Measurements from ENCODE around the gene JAK1.
A peak's percentile ranks its signal among the peaks of the same experiment; 100 is the strongest.
"Not testable (repeated sequence)": the region's sequence is repeated elsewhere in the genome, so short reads cannot be mapped to it uniquely, and the experiment has no call there.

Gene JAK1

GRCh38 chr1:64950284-64950809, 16.0 kb downstream of the JAK1 start:
- DNase-seq (ENCODE audit: low spot score) = no peak

- no peak for DNase-seq (ENCODE audit: low spot score)
Observed at GRCh38 chr1:64948905-64949833, 17.2 kb downstream of the JAK1 start.

- no peak for DNase-seq (ENCODE audit: low spot score)
Observed at GRCh38 chr1:64948216-64948615, 18.1 kb downstream of the JAK1 start.

DNA sequence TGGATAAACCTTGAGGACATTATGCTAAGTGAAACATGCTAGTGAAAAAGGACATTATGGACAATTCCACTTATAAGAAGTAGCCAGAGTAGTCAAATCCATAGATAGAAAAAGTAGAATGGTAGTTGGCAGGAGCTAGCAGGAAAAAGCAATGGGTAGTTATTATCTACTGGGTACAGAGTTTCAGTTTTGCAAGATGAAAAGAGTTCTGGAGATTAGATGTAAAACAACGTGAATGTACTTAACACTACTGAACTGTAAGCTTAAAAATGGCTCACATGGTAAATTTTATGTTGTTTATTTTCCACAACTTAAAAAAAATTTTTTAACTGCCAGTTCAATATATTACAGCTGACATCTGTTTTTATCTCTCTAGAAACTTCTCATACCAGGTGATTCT, 19.4 kb downstream of the JAK1 start:
- no peak for DNase-seq (ENCODE audit: low spot score)

- no peak for DNase-seq (ENCODE audit: low spot score)
Observed at GRCh38 chr1:64944913-64945312, 21.4 kb downstream of the JAK1 start.

GRCh38 chr1:64942675-64943074, 23.7 kb downstream of the JAK1 start:
- no peak for DNase-seq (ENCODE audit: low spot score)

GRCh38 chr1:64942118-64942517, 24.2 kb downstream of the JAK1 start:
- no peak for DNase-seq (ENCODE audit: low spot score)

DNA sequence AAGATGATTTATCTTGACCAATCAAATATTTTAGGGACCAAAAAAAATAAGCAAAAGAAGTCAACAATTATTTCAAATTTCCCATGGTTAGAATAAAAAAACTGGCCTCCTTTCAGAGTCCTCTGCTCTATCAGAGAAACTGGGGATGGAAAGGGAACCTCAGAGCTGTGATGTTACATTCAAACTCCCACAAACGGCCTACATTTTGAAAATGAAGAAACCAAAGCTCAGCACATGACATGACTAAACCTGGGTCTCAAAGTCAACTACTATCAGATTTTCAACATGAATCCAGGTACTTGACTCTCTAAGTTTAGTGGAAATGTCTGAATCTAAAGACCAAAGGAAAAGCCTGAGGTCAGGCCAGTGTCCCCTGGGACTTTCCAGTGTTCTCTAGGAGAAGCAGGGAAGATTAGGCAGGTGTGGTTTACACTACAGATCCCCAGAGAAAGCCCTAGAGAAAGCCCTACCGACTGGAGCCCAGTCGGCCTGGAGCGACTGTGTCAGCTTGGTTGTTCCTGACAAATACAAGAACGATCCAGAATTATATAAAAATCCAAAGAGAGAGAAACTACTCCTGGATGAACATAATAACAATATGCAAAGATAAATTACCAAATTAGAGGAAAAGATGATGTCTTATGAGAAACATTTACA, 24.8 kb downstream of the JAK1 start:
- no peak for DNase-seq (ENCODE audit: low spot score)

GRCh38 chr1:64940025-64940424, 26.3 kb downstream of the JAK1 start:
- no peak for DNase-seq (ENCODE audit: low spot score)

DNA sequence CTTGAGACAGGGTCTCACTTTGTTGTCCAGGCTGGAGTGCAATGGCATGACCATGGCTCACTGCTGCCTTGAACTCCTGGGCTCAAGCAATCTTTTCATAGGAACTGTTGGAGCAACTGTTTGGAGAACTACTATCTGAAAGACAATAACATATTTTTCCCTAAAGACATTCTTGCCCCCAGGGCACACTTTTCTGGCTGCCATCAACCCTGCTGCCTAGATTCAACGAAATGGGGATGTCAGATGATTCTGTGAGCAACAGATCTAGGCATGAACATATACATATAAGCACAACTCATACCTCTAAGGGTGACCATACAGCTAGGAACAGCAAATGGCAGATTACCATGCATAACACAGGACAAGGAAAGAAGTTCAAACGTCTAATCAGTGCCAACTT, 27.4 kb downstream of the JAK1 start:
- no peak for DNase-seq (ENCODE audit: low spot score)

GRCh38 chr1:64936956-64937355, 29.4 kb downstream of the JAK1 start:
- no peak for DNase-seq (ENCODE audit: low spot score)

GRCh38 chr1:64935551-64936155, 30.7 kb downstream of the JAK1 start:
- no peak for DNase-seq (ENCODE audit: low spot score)

DNA sequence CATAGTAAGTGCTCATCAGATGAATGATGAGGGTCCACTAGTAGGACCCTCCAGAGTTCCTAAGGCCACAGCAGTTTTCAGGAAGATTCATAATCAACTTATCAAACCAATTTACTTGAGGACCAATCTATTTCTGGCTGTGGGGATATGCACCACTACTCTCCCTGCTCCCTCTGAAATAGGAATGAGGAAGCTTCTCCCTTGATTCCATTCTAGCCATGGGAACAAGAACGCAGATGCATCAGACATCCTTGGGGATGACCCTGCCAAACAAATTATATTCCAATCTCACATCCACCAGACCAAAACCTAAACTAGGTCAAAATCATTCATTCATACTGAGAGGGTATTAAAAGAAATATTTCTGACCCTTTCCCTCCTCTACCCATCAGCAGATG, 31.5 kb downstream of the JAK1 start:
- DNase-seq (ENCODE audit: low spot score) = no peak

DNA sequence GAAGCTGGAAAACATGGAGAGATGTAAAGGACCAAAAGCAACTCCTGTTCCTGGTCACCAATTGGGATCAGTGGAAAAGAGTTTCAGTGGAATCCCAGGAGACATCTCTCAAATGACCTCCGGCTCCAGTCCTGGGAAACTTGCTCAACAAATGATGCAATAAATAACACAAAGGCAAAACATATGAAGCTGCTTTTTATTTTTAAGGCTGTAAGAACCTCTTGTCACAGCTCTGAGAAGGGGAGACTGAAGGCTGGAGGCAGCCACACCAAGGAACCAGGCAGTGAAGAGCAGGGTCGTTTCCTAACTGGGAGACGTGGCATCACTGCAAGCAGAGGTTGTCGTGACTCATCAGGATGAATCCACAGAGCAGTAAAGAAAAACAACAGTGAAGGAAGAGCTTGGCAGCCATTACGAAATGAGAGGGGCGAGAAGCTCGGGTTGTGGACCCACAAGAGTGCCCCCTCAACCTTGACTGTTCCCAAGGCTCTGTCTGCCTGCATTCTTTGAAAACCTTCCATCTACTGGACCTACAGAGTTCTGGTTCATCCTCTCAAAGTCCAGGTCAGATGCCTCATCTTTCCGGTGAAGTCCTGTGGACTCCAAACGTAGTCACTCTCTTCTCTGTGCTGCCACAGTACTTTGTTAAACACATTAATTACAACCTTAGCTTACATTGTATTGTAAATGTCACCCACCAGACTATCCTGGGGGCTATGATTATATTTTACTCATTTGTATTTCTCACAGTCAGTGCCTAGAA, 32.1 kb downstream of the JAK1 start:
- DNase-seq (ENCODE audit: low spot score) = peak; percentile 44

DNA sequence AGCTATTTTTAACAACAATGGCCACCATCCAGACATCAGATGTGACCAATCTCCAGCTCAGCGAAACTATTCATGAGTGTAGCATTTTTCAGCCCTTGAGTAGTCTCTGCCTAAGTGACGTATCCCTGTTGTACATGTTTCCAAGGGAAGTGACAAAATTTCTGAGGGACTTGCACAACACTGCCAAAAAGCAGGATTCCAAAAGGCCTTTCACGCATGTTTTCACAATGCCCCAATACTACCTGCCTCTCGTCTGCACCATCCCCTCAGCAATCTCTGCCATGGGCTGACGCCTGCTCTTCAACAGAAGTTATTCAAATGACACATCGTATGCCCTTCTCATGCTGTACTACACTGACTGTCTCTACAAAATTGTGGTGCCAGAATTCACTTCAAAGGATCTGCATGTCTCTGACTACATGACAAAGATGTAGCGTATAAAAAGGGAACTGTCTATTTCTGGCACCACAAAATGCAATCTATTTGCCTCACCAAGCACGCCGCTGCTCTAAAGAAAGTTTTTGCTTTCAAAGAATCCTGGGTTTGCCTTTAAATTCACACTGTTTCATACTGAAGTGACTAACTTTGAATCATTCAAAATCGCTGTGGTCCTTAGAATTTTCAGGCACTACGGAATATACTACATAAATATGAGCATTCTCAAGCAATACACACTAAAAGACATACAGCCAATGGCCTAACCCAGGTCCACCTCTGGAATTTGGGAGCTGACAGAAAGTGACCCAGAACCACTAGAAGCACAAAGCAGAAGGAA, 32.9 kb downstream of the JAK1 start:
- DNase-seq (ENCODE audit: low spot score) = peak; percentile 78

- no peak for DNase-seq (ENCODE audit: low spot score)
Observed at GRCh38 chr1:64932962-64933295, 33.4 kb downstream of the JAK1 start.

DNA sequence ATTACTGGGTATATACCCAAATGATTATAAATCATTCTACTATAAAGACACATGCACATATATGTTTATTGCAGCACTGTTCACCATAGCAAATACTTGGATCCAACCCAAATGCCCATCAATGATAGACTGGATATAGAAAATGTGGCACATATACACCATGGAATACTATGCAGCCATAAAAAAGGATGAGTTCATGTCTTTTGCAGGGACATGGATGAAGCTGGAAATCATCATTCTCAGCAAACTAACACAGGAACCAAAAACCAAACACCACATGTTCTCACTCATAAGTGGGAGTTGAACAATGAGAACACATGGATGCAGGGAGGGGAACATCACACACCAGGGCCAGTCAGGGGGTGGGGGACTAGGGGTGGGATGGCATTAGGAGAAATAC, 35.7 kb downstream of the JAK1 start:
- not testable (repeated sequence) for DNase-seq (ENCODE audit: low spot score)

DNA sequence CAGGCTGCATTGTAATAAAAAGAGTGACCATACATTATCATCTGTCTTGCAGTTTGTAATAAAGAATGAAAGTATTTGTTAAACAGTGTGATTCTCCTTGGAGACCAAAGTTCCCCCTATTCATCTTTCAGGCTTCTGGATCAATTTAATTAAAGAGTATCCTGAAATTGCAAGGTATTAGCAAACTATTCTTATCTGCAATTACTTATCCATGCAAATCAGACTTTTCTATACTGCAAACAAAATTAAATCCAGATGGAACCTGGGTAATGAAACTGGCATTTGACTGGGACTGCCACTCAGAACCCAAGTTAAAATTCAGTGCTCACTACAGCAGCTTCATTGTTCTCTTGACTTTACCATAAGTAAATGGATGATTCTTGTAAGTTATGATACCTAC, 37.1 kb downstream of the JAK1 start:
- DNase-seq (ENCODE audit: low spot score) = no peak

DNA sequence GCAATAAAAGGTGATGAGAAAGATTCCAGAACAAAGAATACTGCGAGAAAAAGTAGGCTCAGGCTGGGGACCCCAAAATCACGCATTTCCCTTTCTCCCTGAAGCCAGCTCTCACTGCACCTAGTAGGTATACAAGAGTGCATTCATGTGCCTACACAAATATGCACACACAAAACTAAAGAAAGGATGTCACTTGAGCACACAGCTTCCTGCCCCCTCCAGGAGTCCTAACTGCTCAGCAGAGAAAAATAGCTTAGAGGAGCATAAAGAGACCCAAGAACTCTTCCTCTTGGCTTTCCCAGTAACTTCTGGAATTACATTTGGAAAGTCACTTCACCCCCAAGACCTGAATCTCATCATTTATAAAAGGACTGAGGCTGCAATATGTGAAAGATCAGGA, 38.0 kb downstream of the JAK1 start:
- DNase-seq (ENCODE audit: low spot score) = no peak

DNA sequence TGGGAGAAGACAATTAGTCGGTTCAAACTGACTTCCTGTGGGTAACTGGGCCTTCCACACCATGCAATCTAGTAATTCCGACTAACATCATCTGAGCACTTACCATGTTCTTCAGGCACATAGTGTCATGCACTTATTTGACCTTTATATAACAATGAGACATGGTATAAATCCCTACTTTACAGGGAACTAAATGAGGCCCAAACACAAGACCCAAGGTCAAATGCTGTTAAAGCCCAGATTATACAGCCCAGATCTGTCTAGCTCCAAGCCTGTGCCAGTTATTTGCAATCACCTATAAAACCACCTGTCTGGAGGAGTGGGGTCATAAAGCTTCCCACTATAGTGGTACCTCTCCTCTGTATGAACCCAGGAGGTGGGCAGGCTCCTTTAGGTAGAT, 40.8 kb downstream of the JAK1 start:
- DNase-seq (ENCODE audit: low spot score) = no peak

DNA sequence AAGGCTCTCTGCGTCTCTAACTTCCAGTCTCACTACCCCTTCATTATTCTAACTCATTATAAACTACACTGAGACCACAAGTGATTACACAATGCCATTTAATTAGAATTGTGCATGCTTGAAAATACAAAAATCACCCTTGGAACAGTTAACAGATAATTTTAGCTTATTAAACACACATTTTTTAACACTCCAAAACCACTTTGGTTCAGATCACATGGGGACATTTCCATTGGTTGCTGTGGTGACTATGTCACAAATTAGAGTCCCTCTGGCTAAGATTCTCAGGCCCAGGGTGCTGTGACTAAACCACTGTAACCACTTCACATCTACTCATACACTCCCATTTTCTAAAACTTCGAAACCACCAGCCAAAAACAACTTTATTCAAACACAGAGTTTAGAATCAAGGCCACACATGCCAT, 43.0 kb downstream of the JAK1 start:
- DNase-seq (ENCODE audit: low spot score) = no peak
